Measurements from ENCODE around the gene SNX17. TPM values are rescaled to one million over a fixed set of nuclear protein-coding genes. Genes with fewer than 3 reads are reported as not detected.
A peak's percentile ranks its signal among the peaks of the same experiment; 100 is the strongest.

Gene SNX17
- total and polyA plus RNA-seq, 2 of the 13 experiments (the other 11 are each of a cell fraction or from before 2014, with no cell fraction given) = 75.0 to 109 TPM

GRCh38 chr2:27320958-27321543, 49.4 kb upstream of the SNX17 start (continued):
- TF ChIP-seq ATF2 (CRISPR knock-in tag; IDR thresholded peaks at IDR 0.05) (peak; percentile 76; the same call in 1 of the 2 replicates), MXD3 (CRISPR knock-in tag; IDR thresholded peaks at IDR 0.05) (peak; percentile 51; the same call in 1 of the 2 replicates), ZBTB44 (CRISPR knock-in tag; IDR thresholded peaks at IDR 0.05) (no peak), MEIS1 (CRISPR knock-in tag; IDR thresholded peaks at IDR 0.05; ENCODE audit: borderline replicate concordance) (peak; percentile 89; the same call in 1 of the 2 replicates), ZBTB4 (CRISPR knock-in tag; IDR thresholded peaks at IDR 0.05; ENCODE audit: borderline replicate concordance) (peak; percentile 66; the same call in 1 of the 2 replicates), IRF9 (CRISPR knock-in tag; IDR thresholded peaks at IDR 0.05; ENCODE audit: borderline replicate concordance) (peak; percentile 83), TFE3 (CRISPR knock-in tag; IDR thresholded peaks at IDR 0.05) (peak; percentile 75; the same call in 1 of the 2 replicates), SAP130 (CRISPR knock-in tag; IDR thresholded peaks at IDR 0.05; ENCODE audit: low read depth) (peak; percentile 99), CREM (IDR thresholded peaks at IDR 0.05) (peak; percentile 81), CREM (CRISPR knock-in tag; IDR thresholded peaks at IDR 0.05) (no peak), ZNF451 (CRISPR knock-in tag; IDR thresholded peaks at IDR 0.05) (peak; percentile 78; the same call in 1 of the 2 replicates), NKX3-1 (CRISPR knock-in tag; IDR thresholded peaks at IDR 0.05) (no peak), HBP1 (CRISPR knock-in tag; IDR thresholded peaks at IDR 0.05; ENCODE audit: low read depth) (peak; percentile 94), ATAD3A (CRISPR knock-in tag; IDR thresholded peaks at IDR 0.05) (no peak), PCBP1 (IDR thresholded peaks at IDR 0.05; ENCODE audit: borderline replicate concordance, low read depth, low read length) (no peak), ZFP91 (CRISPR knock-in tag; IDR thresholded peaks at IDR 0.05; ENCODE audit: borderline replicate concordance) (peak; percentile 69)

All from HepG2 (cell line).